NB4 (cell line): ENCODE measurements around the gene UGT2A3.

Source experiments
- CTCF ChIP-seq: IDR thresholded peaks from one replicate; pipeline ENCODE4 v1.5.1; 2012; ENCODE audit warnings: low read depth, low read length
- MAX ChIP-seq: IDR thresholded peaks from 2 replicates; pipeline ENCODE4 v1.6.1; 2011; ENCODE audit warnings: low read depth, low read length

- TF ChIP-seq CTCF (no peak), MAX (no peak)
Measured at GRCh38 chr4:68951078-68951805, at the start of gene UGT2A3.
